HepG2 (cell line): ENCODE measurements around the gene MIR17HG. TPM values are rescaled to one million over a fixed set of nuclear protein-coding genes. Genes with fewer than 3 reads are reported as not detected.

Source experiments
- ATF7-NPFF ChIP-seq: sonication (generic); formaldehyde crosslinking; IDR thresholded peaks from 2 replicates; pipeline ENCODE4 v1.8.1; 2023; ENCODE audit warnings: mild to moderate bottlenecking, low read depth, missing genetic modification reagents, moderate library complexity
- ATM ChIP-seq: fragments of 450-650 bp; IDR thresholded peaks from 2 replicates; pipeline ENCODE4 v1.7.1; 2017; ENCODE audit warnings: mild to moderate bottlenecking, borderline replicate concordance
- FOXP1 ChIP-seq, 2 experiments: fragments of 450-650 bp in 1 of 2; IDR thresholded peaks; 2 replicates each; pipeline ENCODE4 v1.6.1; 2017 to 2018; ENCODE audit warnings: antibody characterized with exemption in 1 of 2
- GATAD2A ChIP-seq: IDR thresholded peaks from 2 replicates; pipeline ENCODE4 v1.6.1; 2016
- HOXA7 ChIP-seq: sonication (generic); formaldehyde crosslinking; IDR thresholded peaks from 2 replicates; pipeline ENCODE4 v1.8.1; 2022; ENCODE audit warnings: mild to moderate bottlenecking, missing genetic modification reagents, moderate library complexity
- KDM1A ChIP-seq: IDR thresholded peaks from 2 replicates; pipeline ENCODE4 v1.6.1; 2016; ENCODE audit warnings: missing compliant biosample characterization
- KLF13 ChIP-seq: sonication (generic); formaldehyde crosslinking; IDR thresholded peaks from 2 replicates; pipeline ENCODE4 v1.4.0; 2020; ENCODE audit warnings: mild to moderate bottlenecking, missing genetic modification reagents
- MTA1 ChIP-seq: sonication (generic); formaldehyde crosslinking; IDR thresholded peaks from 2 replicates; pipeline ENCODE4 v1.4.0; 2020; ENCODE audit warnings: missing genetic modification reagents, mild to moderate bottlenecking, borderline replicate concordance
- NR2C2 ChIP-seq: sonication (generic); formaldehyde crosslinking; IDR thresholded peaks from 2 replicates; pipeline ENCODE4 v1.4.0; 2020; ENCODE audit warnings: missing genetic modification reagents, mild to moderate bottlenecking, moderate library complexity, borderline replicate concordance
- NRL ChIP-seq: sonication (generic); formaldehyde crosslinking; IDR thresholded peaks from 2 replicates; pipeline ENCODE4 v1.5.0; 2020; ENCODE audit warnings: missing genetic modification reagents, mild to moderate bottlenecking, moderate library complexity, borderline replicate concordance
- PITX1 ChIP-seq: sonication (generic); formaldehyde crosslinking; IDR thresholded peaks from 2 replicates; pipeline ENCODE4 v1.5.1; 2020; ENCODE audit warnings: mild to moderate bottlenecking, missing genetic modification reagents
- SAP130 ChIP-seq: IDR thresholded peaks from 2 replicates; pipeline ENCODE4 v1.6.1; 2016; ENCODE audit warnings: low read depth
- SOX5 ChIP-seq: IDR thresholded peaks from 2 replicates; pipeline ENCODE4 v1.6.1; 2016; ENCODE audit warnings: borderline replicate concordance
- TAF1 ChIP-seq: sonication (generic); formaldehyde crosslinking; IDR thresholded peaks from 2 replicates; pipeline ENCODE4 v1.4.0; 2020; ENCODE audit warnings: missing genetic modification reagents
- TEAD3 ChIP-seq: optimal IDR thresholded peaks from 2 replicates; pipeline ENCODE3; 2016; ENCODE audit warnings: borderline replicate concordance
- ZFP36L1 ChIP-seq: sonication (generic); formaldehyde crosslinking; IDR thresholded peaks from 2 replicates; pipeline ENCODE4 v1.8.0; 2022; ENCODE audit warnings: mild to moderate bottlenecking, missing genetic modification reagents, moderate library complexity
- ZMYM2 ChIP-seq: sonication (generic); formaldehyde crosslinking; IDR thresholded peaks from 2 replicates; pipeline ENCODE4 v1.8.0; 2022; ENCODE audit warnings: mild to moderate bottlenecking, missing genetic modification reagents
- ZNF256 ChIP-seq: sonication (generic); formaldehyde crosslinking; conservative IDR thresholded peaks from 2 replicates; pipeline ENCODE4 v1.4.0; 2020; ENCODE audit warnings: missing genetic modification reagents
- ZNF274 ChIP-seq: sonication (generic); formaldehyde crosslinking; IDR thresholded peaks from 2 replicates; pipeline ENCODE4 v1.5.1; 2020; ENCODE audit warnings: mild to moderate bottlenecking, missing genetic modification reagents
- ZNF331 ChIP-seq: sonication (generic); formaldehyde crosslinking; IDR thresholded peaks from 2 replicates; pipeline ENCODE4 v1.4.0; 2020; ENCODE audit warnings: missing genetic modification reagents
- ZNF34 ChIP-seq: sonication (generic); formaldehyde crosslinking; IDR thresholded peaks from 2 replicates; pipeline ENCODE4 v1.4.0; 2020; ENCODE audit warnings: mild to moderate bottlenecking, missing genetic modification reagents, borderline replicate concordance
- ZNF354B ChIP-seq: sonication (generic); formaldehyde crosslinking; IDR thresholded peaks from 2 replicates; pipeline ENCODE4 v1.8.0; 2022; ENCODE audit warnings: mild to moderate bottlenecking, missing genetic modification reagents
- ZNF816 ChIP-seq: sonication (generic); formaldehyde crosslinking; IDR thresholded peaks from 2 replicates; pipeline ENCODE4 v1.8.0; 2022; ENCODE audit warnings: missing genetic modification reagents, mild to moderate bottlenecking, borderline replicate concordance
- ZSCAN30 ChIP-seq: sonication (generic); formaldehyde crosslinking; IDR thresholded peaks from 2 replicates; pipeline ENCODE4 v1.5.0; 2020; ENCODE audit warnings: mild to moderate bottlenecking, missing genetic modification reagents
- polyA plus RNA-seq, 8 experiments: library from polyadenylated mRNA; depleted of rRNA in 3 of 8; stranded (reverse) in 7 of 8; unstranded in 1 of 8; fragments of >200 nt; fragmentation: Illumina TruSeq in 4 of 8; extraction: Trizol in 4 of 8; gene quantifications; 2 replicates each; pipeline versions ENCODE4 v1.2.1 to v1.2.3, GENCODE V29; 2011 to 2016; ENCODE audit warnings: low read depth in 4 of 8, missing spikeins in 1 of 8, mixed read lengths in 1 of 8; ENCODE audit not compliant: insufficient read depth in 1 of 8
- total RNA-seq, 5 experiments: library from RNA; depleted of rRNA; stranded (reverse); fragments of >200 nt; fragmentation: Illumina TruSeq; extraction: Trizol; gene quantifications; 2 replicates each; pipeline ENCODE4 v1.2.3, GENCODE V29; 2016; ENCODE audit warnings: low read depth in 1 of 5
- TF ChIP-seq, protein P1 (sequence below): sonication (generic); formaldehyde crosslinking; IDR thresholded peaks from 2 replicates; pipeline ENCODE4 v1.4.0; 2020; ENCODE audit warnings: missing genetic modification reagents
- TF ChIP-seq, protein P2 (sequence below): sonication (generic); formaldehyde crosslinking; IDR thresholded peaks from 2 replicates; pipeline ENCODE4 v1.4.0; 2020; ENCODE audit warnings: missing genetic modification reagents
- TF ChIP-seq, protein P3 (sequence below): fragments of 450-650 bp; IDR thresholded peaks from 2 replicates; pipeline ENCODE4 v1.6.1; 2016
- TF ChIP-seq, protein P4 (sequence below): sonication (generic); formaldehyde crosslinking; IDR thresholded peaks from 2 replicates; pipeline ENCODE4 v1.4.0; 2020; ENCODE audit warnings: mild to moderate bottlenecking, missing genetic modification reagents

The MIR17HG gene
- total and polyA plus RNA-seq, 2 of the 13 experiments (the other 11 are each of a cell fraction or from before 2014, with no cell fraction given) = 2.5 to 12.3 TPM

DNA sequence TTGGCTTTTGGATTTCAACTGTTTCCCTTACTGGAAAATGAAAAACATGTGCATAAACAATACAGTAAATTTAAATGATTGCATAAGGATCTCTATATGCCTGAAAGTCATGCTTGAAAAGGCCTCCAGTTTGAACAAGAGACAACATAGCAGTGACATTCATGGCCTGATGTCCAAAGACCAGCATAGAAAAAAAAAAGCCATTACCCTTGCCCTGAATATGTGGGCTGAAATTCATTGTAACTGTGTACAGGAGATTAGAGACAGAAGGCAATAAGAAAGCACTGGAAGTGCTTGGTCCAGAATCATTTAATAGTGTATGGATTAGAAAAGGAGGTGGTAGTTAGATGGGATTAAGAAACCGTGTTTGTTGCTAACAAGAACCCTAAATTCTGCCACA is 15.4 kb downstream of the MIR17HG start (continued):
- TF ChIP-seq, protein P1, sequence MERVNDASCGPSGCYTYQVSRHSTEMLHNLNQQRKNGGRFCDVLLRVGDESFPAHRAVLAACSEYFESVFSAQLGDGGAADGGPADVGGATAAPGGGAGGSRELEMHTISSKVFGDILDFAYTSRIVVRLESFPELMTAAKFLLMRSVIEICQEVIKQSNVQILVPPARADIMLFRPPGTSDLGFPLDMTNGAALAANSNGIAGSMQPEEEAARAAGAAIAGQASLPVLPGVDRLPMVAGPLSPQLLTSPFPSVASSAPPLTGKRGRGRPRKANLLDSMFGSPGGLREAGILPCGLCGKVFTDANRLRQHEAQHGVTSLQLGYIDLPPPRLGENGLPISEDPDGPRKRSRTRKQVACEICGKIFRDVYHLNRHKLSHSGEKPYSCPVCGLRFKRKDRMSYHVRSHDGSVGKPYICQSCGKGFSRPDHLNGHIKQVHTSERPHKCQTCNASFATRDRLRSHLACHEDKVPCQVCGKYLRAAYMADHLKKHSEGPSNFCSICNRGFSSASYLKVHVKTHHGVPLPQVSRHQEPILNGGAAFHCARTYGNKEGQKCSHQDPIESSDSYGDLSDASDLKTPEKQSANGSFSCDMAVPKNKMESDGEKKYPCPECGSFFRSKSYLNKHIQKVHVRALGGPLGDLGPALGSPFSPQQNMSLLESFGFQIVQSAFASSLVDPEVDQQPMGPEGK (CRISPR knock-in tag) = no peak
- TF ChIP-seq ZMYM2 (CRISPR knock-in tag) = no peak
- TF ChIP-seq PITX1 (CRISPR knock-in tag) = peak; percentile 63; the same call in 1 of the 2 replicates
- TF ChIP-seq, protein P2, sequence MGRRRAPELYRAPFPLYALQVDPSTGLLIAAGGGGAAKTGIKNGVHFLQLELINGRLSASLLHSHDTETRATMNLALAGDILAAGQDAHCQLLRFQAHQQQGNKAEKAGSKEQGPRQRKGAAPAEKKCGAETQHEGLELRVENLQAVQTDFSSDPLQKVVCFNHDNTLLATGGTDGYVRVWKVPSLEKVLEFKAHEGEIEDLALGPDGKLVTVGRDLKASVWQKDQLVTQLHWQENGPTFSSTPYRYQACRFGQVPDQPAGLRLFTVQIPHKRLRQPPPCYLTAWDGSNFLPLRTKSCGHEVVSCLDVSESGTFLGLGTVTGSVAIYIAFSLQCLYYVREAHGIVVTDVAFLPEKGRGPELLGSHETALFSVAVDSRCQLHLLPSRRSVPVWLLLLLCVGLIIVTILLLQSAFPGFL (CRISPR knock-in tag) = no peak
- TF ChIP-seq ATM = no peak
- TF ChIP-seq ZSCAN30 (CRISPR knock-in tag) = no peak
- TF ChIP-seq ZNF274 (CRISPR knock-in tag) = no peak
- peak; percentile 69 for TF ChIP-seq TEAD3 (CRISPR knock-in tag)
- no peak for TF ChIP-seq ZNF256 (CRISPR knock-in tag)
- TF ChIP-seq NR2C2 (CRISPR knock-in tag) = no peak
- TF ChIP-seq NRL (CRISPR knock-in tag) = no peak
- TF ChIP-seq SOX5 (CRISPR knock-in tag) = peak; percentile 57
- TF ChIP-seq MTA1 (CRISPR knock-in tag) = no peak
- peak; percentile 68 for TF ChIP-seq GATAD2A (CRISPR knock-in tag)
- TF ChIP-seq ZNF34 = no peak
- no peak for TF ChIP-seq FOXP1 (IDR thresholded peaks at IDR 0.05)
- peak; percentile 68; the same call in 1 of the 2 replicates for TF ChIP-seq FOXP1 (CRISPR knock-in tag; IDR thresholded peaks at IDR 0.05)
- no peak for TF ChIP-seq TAF1 (CRISPR knock-in tag)
- TF ChIP-seq, protein P3, sequence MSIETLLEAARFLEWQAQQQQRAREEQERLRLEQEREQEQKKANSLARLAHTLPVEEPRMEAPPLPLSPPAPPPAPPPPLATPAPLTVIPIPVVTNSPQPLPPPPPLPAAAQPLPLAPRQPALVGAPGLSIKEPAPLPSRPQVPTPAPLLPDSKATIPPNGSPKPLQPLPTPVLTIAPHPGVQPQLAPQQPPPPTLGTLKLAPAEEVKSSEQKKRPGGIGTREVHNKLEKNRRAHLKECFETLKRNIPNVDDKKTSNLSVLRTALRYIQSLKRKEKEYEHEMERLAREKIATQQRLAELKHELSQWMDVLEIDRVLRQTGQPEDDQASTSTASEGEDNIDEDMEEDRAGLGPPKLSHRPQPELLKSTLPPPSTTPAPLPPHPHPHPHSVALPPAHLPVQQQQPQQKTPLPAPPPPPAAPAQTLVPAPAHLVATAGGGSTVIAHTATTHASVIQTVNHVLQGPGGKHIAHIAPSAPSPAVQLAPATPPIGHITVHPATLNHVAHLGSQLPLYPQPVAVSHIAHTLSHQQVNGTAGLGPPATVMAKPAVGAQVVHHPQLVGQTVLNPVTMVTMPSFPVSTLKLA = no peak
- TF ChIP-seq ZNF816 = peak; percentile 57; the same call in 1 of the 2 replicates
- TF ChIP-seq KDM1A (CRISPR knock-in tag) = no peak
- TF ChIP-seq, protein P4, sequence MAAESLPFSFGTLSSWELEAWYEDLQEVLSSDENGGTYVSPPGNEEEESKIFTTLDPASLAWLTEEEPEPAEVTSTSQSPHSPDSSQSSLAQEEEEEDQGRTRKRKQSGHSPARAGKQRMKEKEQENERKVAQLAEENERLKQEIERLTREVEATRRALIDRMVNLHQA = no peak
- TF ChIP-seq SAP130 (CRISPR knock-in tag) = peak; percentile 57
- TF ChIP-seq ZNF331 (CRISPR knock-in tag) = 0 out of 2 replicates have a peak, but pooled peaks have one; percentile 21
- no peak for TF ChIP-seq ATF7-NPFF (CRISPR knock-in tag)
- TF ChIP-seq KLF13 (CRISPR knock-in tag) = no peak
- no peak for TF ChIP-seq ZFP36L1 (CRISPR knock-in tag)
- TF ChIP-seq HOXA7 (CRISPR knock-in tag) = no peak
- no peak for TF ChIP-seq ZNF354B (CRISPR knock-in tag)
